HG03521 (cell line): Measurements from ENCODE around the gene TAS1R3.
A peak's percentile ranks its signal among the peaks of the same experiment; 100 is the strongest.

Experiments
- ATAC-seq: cut with Tn5 transposase; IDR thresholded peaks from one replicate; pipeline ENCODE4 v1.9.1; 2021; ENCODE audit warnings: mild to moderate bottlenecking, moderate library complexity; ENCODE audit not compliant: unreplicated experiment

The TAS1R3 gene

DNA sequence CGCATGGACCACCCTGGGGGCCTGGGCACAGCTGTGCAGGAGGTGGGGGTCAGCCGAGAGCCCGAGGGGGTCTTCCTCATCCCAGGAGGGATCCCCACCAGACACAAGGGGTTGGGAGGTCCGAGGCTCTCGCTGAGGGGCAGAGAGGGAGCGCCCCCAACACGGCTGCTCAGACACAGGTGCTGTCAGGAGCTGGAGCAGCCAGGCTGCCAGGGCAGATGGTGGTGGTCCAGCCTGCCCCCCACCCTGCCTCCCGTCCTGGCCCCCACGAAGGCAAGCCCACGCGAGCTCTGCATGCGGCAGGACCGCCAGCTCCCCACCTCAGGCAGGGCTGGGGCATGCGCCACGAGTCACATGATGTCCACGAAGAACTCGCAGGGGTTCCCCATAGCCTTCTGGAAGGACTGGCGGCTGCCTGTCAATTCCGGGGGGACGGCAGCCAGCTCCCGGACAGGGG is 4.7 kb downstream of the TAS1R3 start:
- ATAC-seq = no peak

DNA sequence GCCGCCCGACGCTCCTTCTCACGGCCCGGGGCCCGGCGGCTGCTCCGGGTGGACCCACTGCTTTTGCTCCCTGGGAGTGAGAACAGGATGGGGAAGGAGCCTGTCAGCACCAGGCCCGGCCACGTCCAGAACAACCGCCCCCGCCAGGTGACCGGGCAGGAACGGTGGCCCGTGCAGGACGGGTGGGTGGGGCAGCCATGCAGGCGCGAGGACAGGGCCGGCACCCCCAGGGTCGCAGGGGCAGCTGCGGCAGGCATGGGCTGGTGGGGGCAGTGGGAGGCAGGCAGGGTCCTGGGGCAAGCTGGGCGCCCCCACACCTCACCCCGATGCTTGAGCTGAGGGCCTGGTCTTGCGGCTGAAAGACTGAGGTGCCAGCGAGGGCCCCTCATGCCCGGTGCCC is 5.4 kb downstream of the TAS1R3 start:
- ATAC-seq = no peak

DNA sequence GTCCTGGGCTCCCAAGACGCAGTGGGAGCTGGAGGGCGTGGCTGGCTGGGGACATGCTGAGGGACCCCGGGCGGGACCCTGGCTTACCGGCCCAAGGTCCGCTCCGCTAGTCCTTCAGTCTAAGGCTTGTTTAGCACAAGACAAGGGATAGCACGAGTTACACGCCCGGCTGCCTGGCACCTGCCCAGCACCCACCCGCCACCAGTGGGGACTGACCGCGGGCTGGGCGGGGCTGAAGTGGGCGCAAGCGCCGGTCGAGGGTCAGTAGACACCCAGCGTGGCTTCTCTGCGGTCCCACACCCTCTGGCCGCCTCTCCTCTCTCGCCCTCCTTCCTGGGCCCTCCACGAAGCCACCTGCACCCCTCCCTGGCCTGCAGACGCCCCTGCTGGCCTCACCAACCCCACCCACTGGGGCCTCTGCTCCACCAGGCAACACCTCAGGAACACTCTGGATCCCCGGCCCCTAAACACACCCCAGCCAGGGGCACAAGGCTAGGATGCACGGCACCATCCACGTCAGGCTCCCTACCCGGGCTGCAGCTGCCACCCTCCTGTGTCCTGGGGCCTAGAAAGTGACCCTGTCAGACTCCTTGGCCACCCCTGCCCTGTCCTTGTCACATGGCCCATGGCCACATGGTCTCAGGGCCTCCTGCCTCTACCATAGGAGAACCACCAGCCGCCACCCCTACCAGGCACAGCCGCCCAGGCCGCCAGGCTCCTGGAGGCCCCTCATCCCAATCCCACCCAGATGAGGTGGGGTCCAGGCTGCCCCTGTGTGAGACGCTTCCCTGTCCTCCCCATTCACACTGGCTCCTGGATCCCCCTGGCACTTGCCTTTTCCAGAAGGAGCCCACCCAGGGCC is 6.1 kb downstream of the TAS1R3 start:
- no peak for ATAC-seq

DNA sequence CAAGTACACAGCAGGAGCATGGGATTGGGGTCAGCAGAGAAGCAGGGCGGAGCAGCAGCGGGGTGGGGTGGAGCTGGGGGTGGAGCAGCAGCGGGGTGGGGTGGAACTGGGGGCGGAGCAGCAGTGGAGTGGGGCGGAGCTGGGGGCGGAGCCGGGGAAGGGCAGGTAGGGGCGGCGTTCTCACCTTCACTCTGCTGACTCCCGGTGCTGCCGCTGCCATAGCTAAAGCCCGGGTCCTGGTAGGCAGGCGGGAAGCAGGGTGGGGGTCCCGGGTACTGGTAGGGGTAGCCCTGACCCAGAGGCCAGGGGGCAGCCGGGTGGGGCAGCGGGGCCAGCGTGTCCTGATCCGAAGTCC is 6.7 kb downstream of the TAS1R3 start:
- no peak for ATAC-seq

DNA sequence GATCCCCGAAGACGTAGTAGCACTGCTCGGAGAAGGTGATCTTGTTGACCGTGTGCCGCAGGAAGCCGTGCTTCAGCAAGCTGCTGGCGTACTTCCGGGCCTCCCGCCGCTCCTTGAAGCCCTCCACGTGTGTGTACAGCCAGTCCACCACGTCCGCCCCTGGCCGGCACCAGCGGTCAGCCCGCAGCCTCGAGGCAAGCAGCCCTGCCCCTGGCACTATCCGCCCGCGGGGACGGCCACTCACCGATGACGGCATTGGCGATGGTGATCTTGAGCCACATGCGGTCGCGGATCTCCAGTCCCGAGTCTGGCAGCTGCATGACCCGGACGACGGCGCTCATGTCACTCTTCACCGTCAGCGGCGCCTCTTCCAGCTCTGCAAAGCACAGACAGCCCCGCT is 7.2 kb downstream of the TAS1R3 start:
- ATAC-seq = no peak

DNA sequence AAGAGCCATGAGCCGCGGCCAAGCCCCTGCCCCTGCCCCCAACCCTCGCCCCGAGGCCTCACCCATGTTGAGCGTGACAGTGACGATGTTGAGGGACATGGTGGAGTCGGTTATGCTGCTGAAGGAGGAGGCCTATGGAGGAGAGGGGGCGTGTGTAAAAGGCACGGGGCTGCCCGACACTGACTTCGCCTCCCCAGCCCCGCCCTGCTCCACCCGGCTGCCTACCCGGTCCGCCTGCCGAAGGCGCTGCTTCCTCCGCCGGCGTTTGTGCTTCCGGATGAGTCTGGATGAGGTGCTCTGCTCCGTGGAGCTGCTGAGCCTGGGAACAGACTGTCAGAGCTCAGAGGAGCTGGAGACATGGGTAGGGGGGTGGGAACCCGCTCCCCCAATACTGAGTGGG is 9.1 kb downstream of the TAS1R3 start:
- ATAC-seq = no peak

DNA sequence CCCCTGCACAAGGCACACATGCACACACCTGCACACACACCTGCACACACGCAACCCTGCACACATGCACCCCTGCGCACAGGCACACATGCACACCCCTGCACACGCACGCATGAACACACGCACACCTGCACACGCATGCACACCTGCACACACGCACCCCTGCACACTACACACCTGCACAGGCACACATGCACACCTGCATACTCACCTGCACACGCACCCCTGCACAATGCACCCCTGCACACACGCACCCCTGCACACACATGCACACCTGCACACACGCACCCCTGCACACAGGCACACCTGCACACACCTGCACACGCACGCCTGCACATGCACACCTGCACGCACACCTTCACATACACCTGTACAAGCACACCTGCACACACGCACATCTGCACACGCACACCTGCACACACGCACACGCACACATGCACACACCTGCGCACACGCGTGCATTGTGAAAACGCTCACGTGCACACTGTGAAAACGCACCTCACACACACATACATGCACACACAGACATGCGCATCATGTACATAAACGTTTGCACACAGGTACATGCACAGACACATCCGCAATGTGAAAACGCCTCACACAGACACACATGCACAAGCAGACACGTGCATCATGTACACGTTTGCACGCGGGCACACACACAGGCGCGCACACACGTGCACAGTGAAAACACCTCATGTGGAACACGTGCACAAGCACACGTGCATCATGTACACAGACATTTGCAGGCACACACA is 9.9 kb downstream of the TAS1R3 start:
- no peak for ATAC-seq

DNA sequence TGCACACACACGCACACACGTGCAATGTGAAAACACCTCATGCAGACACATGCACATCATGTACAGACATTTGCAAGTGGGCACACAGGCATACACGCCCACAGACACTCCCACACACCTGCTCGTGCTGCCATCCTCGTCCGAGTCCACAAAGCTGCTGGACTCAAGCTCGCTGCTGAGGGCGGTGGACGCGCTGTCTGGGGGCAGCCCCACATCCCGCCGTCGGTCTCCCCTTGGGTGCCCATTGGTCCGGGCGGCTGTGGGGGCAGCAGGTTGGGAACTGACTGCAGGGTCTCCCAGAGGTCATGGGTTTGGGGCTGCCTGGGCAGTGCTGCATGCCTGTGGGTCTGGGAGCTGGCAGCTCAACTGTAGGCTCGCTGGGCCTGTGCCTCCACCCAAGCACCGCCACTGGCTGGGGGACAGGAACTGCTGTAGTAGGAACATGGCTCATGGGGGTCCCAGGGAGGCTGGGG is 10.5 kb downstream of the TAS1R3 start:
- no peak for ATAC-seq

DNA sequence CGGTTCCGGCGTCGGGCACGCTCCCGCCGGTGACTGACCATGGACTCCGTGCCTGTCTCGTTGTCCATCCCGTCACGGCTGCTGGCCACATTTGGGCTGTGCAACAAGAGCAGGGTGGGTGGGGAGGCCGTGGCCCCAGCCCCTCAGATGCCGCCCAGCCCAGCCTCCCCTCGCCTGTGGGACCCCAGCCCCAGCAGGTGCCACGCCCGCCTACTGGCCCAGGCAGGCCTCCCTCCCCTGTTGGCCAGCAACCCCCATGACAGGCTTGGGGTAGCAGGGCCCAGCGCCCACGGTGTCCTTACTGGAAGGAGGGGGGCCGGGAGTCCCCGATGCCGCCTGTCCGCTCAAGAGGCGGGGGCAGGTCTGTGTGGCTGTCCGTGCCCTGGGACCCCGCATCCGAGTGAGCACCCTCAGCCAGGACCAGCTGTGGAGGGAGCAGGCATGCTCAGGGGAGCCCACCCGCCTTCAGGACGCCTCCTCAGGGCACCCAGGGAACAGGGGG is 11.0 kb downstream of the TAS1R3 start:
- no peak for ATAC-seq

DNA sequence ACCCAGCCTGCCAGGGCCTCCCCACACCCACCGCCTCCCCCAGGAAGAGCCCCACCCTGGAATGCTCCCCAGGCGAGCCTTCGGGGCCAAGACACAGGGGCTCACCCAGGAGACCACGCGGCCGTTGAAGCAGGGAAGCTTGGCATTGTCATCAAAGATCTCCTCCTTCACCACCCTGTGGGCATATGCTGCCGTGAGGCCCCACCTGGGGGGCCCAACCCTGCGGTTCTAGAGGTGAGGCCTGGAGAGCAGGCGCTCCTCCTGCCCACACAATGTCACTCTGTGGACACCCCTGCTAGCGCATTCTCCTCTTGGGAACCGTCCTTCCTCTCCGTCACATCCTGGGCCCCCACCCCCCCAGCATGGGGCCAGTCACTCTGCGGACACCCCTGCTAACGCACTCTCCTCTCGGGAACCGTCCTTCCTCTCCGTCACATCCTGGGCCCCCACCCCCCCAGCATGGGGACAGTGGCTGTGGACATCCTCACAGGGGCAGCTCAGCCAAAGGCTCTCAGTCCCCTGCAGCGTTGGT is 11.6 kb downstream of the TAS1R3 start:
- no peak for ATAC-seq

DNA sequence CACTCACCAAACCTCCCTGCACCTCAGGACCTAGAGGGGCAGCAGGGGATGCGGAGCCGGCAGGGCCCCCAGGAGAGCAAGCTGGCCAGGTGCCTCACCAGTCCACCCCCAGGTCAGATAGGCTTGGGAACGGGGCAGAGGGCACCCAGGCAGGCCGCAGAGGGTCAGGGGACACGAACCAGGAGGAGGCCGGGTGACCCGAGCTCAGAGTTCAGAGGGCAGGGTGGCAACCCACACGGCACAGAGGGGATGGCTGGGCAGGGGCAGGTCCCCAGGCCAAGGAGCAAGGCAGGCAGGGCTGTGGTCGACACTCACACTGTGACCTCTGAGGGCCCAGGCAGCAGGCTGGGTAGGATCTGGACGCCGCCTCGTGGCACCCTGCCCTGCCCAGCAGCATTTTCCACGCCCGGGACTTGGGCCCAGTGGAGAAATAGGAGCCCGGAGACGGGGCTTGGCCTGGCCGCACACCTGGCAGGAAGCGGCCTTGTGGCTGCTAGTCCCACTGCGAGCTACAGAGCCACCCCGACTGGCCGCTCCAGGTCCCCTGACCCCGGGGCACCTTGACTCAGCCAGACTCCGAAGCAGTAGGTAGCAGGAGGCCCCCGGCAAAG is 12.8 kb downstream of the TAS1R3 start:
- no peak for ATAC-seq

DNA sequence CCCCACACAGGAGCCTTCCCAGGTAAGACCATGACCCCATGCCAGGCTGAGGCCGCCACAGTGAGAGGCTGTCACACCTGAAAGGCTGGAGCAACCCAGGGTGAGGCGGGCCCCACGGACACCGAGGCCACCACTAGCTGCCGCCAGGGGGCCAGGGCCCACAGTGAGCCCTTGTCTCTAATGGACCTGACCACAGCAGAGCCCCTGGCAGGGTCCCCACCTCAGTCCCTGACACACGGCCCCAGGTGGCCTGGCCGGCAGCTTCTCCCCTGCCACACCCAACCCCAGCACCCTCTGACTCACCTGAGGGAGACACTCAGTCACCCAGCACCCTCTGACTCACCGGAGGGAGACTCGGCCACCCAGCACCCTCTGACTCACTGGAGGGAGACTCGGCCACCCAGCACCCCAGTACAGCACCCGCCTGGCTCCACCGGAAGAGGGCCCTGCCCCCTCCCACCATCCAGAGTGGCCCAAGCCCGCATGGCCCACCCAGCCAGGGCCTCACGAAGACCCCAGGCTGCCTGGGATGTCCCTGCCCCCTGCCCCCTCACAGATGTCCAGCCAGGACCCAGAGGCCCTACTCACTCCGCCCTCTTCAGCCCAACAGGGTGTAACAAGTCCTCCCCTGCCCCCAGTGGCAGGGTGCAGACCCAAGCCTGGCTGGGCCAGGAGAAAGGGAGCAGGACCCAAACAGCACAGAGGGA is 13.7 kb downstream of the TAS1R3 start:
- ATAC-seq = no peak

DNA sequence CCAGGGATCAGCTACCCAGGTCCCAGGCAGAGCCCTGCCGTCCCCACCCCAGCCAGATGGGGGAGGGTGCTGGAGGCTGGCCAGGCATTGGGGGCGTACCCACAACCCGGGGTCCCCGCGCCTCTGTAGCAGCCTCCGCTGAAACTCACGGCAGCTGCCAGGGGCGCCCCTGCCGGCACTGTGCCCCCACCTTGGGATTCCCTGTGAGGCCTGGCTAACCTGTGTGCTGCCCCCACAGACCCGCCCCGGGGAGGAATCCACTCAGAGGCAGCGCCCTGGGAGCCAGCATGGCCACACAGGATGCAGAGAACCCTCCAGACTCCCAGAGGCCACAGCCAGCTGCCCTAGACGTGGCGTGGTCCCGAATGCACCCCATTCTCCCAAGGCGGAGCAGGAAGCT is 14.3 kb downstream of the TAS1R3 start:
- ATAC-seq = no peak

DNA sequence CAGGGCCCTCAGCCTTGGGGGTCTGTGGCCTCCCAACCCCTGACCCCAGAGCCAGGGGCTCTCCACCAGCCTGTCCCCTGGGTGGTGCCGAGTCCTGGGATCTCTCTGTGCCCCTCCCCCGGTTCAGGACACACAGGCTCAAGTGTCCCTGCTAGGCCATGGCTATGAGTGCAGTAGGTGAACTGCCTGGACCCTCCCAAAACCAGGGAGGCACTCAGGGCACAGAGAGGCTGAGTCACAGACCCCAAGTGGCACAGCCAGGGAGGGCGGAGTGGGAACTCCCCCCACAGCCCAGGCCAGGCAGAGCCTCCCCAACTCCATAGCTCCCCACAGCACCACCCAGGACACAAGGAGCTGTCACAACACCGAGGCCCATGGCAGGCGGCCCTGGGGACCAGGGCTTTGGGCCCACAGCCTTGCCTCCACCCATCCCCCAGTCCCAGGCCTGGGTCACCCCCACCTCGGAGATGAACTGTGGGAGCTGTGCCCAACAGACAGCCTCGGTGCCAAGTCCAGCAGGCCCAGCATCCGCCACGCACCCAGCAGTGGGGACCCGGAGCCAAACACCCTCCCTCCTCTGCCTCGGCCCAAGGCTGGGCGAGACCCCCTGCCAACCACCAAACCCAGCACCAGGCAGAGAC is 14.9 kb downstream of the TAS1R3 start:
- no peak for ATAC-seq

DNA sequence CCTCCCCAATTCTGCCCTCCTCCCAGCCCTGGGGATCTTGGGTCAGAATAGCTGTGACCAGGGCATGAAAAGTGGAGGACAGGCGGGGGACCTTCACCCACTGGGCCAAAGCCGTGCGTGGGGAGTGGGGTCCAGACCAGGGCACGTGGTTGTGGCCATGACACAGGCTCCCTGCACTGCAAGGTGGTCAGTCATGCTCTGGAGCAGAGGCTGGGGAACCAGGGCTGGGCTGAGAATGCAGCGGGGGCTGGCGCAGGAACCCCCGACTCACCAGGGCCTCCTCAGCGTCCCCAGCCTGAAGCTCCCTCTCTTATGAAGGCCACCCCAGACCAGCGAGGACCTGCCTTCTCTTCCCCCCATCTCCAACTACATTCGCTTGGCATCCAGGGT is 15.4 kb downstream of the TAS1R3 start:
- ATAC-seq = no peak

DNA sequence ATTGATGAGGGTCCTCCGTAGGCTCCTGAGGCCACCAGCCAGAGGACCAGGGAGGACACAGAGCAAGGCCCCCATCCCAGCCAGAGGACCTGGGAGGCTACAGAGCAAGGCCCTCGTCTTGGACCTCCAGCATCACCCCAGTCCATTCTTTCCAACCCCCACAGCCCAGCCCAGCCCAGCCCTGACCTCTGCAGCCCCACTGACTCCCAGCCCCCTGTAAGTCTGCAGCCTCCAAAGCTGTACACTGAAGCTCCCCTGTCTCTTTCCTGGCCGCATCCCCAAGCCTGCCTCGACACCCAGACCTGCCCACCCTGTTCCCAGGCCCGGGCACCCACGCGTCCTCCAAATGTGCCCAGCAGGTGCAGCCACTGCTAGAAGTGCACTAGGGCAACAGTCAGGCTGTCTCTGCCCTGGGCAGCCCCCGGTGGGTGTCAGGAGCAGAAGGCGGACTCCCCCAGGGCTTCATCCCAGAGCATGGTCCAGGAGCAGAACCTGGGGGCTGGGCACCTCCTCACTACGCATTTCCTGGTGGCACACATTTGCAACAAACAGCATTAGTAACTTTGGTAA is 16.0 kb downstream of the TAS1R3 start:
- ATAC-seq = no peak

DNA sequence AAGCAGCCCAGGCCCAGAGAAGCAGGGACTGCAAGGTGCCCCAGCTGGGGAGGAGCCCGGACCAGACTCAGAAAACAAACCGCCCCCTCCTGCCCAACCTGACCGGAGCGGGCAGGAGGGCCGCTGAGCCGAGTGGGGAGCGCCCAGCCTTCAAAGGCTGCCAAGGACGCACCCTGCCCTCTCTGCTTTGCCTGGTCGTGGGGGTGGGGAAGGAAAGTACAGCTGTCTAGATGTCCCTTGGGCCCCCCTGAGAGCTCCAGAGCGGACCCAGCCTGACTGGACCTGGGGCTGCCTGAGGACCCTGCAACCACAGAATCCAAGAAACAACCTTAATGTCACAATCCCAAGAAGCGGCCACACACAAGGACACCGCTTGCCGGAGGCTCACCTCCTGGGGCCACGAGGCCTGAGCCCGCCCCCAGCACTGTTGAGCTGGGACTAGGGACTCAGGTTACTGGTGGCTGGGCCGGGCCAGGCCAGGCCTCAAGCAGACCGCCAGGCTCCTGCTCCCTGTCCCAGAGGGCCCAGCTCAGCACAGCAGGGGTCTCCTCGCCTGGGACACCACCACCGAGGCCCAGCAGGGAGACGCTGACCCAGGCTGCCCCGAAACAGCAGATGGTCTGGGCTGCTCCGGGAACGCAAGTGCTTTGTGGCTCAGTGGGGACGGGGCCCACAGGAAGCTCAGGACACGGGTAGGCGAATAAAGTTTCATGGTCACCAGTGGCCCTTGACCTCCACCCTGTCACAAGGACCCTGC is 16.8 kb downstream of the TAS1R3 start:
- no peak for ATAC-seq

DNA sequence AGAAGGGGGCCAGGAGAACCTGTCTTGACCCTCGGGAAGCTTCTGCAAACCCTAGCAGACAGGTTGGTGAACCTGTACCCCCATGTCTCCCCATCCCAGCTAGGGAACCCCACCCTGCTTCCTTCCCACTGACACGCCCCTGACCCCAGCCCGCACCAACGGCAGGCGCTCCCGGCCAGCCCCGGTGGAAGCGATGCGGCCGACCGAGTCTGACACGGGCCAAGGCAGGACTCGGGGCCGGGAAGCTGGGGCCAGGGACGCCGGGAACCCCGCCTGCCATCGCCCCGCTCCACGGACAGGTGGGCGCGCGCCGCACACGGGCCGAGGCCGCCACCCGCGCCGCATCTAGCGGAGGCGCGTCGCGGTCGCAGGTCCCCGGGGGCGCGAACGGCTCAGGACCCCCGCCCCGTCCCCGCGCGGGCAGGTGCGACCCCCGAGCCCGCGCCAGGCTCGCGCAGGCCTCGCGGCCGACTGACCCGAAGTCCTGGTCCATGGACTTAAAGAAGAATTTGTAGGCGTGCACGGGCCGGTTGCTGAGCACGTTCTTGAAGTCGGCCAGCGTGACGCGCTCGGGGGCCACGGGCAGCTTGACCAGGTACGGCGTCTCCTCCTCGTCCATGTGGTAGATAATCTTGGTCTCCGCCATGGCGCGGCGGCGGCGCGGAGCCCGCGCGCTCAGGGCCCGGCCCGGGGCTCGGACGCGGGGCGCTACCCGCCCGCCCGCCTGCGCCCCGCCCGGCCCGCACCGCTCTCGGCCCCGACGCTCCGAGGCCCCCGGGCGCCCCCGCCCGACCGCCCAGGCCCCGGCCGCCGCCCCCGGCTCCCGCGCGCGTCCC is 17.6 kb downstream of the TAS1R3 start:
- peak; percentile 34 for ATAC-seq
